ENCODE measurements around the gene IFNA17. TPM values are rescaled to one million over a fixed set of nuclear protein-coding genes. Genes with fewer than 3 reads are reported as not detected.
"Not testable (repeated sequence)": the region's sequence is repeated elsewhere in the genome, so short reads cannot be mapped to it uniquely, and the experiment has no call there.

Gene IFNA17
- total and polyA plus RNA-seq, 2 donors (not counting 1 experiment from before 2014, with no cell fraction given) = not detected

- no peak overlapping the region for H3K4me2 ChIP-seq (ENCODE audit: extremely low read depth, insufficient read depth, low read length)
Observed at GRCh38 chr9:21251190-21251589, 23.2 kb upstream of the IFNA17 start.

GRCh38 chr9:21244836-21245235 lies 16.8 kb upstream of the IFNA17 start:
- Histone ChIP-seq H3K36me3 (ENCODE audit: control insufficient read depth, insufficient read depth, low read length) (no peaks in the 10 kb centered on the region), H3K9ac (ENCODE audit: insufficient read depth, low read length) (no peak overlapping the region), H4K20me1 (ENCODE audit: control insufficient read depth, extremely low read depth, insufficient read depth, low read length) (no peaks in the 10 kb centered on the region), H3K27me3 (ENCODE audit: control insufficient read depth, insufficient read depth, low read length) (peaks cover under 1% of the 10 kb centered on the region), H2AFZ (ENCODE audit: low read length) (no peak overlapping the region), H3K4me1 (ENCODE audit: control insufficient read depth, extremely low read depth, insufficient read depth, low read length) (no peaks in the 10 kb centered on the region), H3K79me2 (ENCODE audit: control insufficient read depth, insufficient read depth, low read length) (no peaks in the 10 kb centered on the region), H3K27ac (ENCODE audit: insufficient read depth, low read length) (no peak overlapping the region), H3K9me3 (ENCODE audit: control insufficient read depth, insufficient read depth, low read depth, low read length) (no peaks in the 10 kb centered on the region), H3K4me3 (replicated peaks in 1 of 4; ENCODE audit: control extremely low read depth in 1 of 4, insufficient read depth in 1 of 4, low read depth in 3 of 4, low read length in 4 of 4) (no peak overlapping the region), H3K4me2 (ENCODE audit: extremely low read depth, insufficient read depth, low read length) (no peak overlapping the region)
- no peak for TF ChIP-seq EZH2 (IDR thresholded peaks at IDR 0.05; ENCODE audit: low read length, missing control alignments)
- no peak for TF ChIP-seq CTCF (conservative IDR thresholded peaks at IDR 0.05 in 1 of 2, IDR thresholded peaks at IDR 0.05 in 1 of 2; ENCODE audit: low read depth in 1 of 2, low read length in 2 of 2)
- DNase-seq (ENCODE audit: low read depth in 2 of 2) = no peak

More at GRCh38 chr9:21251190-21251589, 23.2 kb upstream of the IFNA17 start:
- H3K79me2 ChIP-seq (ENCODE audit: control insufficient read depth, insufficient read depth, low read length) = no peaks in the 10 kb centered on the region
- H3K9me3 ChIP-seq (ENCODE audit: control insufficient read depth, insufficient read depth, low read depth, low read length) = no peaks in the 10 kb centered on the region
- no peak overlapping the region for H3K4me3 ChIP-seq (replicated peaks in 1 of 4; ENCODE audit: control extremely low read depth in 1 of 4, insufficient read depth in 1 of 4, low read depth in 3 of 4, low read length in 4 of 4)
- H2AFZ ChIP-seq (ENCODE audit: low read length) = no peak overlapping the region
- TF ChIP-seq EZH2 (IDR thresholded peaks at IDR 0.05; ENCODE audit: low read length, missing control alignments) = no peak
- no peak for TF ChIP-seq CTCF (conservative IDR thresholded peaks at IDR 0.05 in 1 of 2, IDR thresholded peaks at IDR 0.05 in 1 of 2; ENCODE audit: low read depth in 1 of 2, low read length in 2 of 2)
- H3K4me1 ChIP-seq (ENCODE audit: control insufficient read depth, extremely low read depth, insufficient read depth, low read length) = no peaks in the 10 kb centered on the region
- no peak for DNase-seq (ENCODE audit: low read depth in 2 of 2)
- H4K20me1 ChIP-seq (ENCODE audit: control insufficient read depth, extremely low read depth, insufficient read depth, low read length) = no peaks in the 10 kb centered on the region
- H3K27ac ChIP-seq (ENCODE audit: insufficient read depth, low read length) = no peak overlapping the region
- peaks cover 16% of the 10 kb centered on the region for H3K27me3 ChIP-seq (ENCODE audit: control insufficient read depth, insufficient read depth, low read length)
- H3K36me3 ChIP-seq (ENCODE audit: control insufficient read depth, insufficient read depth, low read length) = no peaks in the 10 kb centered on the region
- H3K9ac ChIP-seq (ENCODE audit: insufficient read depth, low read length) = no peak overlapping the region

GRCh38 chr9:21239911-21240310 lies 11.9 kb upstream of the IFNA17 start, which contains the start of gene IFNA14:
IFNA14 (minus strand) TSS chr9:21240005; CDS start chr9:21239935, 70 bp downstream.
- Histone ChIP-seq H3K27ac (ENCODE audit: insufficient read depth, low read length) (no peak within 1 kb of the TSS), H3K79me2 (ENCODE audit: control insufficient read depth, insufficient read depth, low read length) (no peaks in the 10 kb centered on the region), H2AFZ (ENCODE audit: low read length) (no peak within 1 kb of the TSS), H3K27me3 (ENCODE audit: control insufficient read depth, insufficient read depth, low read length) (no peaks in the 10 kb centered on the region), H4K20me1 (ENCODE audit: control insufficient read depth, extremely low read depth, insufficient read depth, low read length) (no peaks in the 10 kb centered on the region), H3K36me3 (ENCODE audit: control insufficient read depth, insufficient read depth, low read length) (no peaks in the 10 kb centered on the region), H3K4me1 (ENCODE audit: control insufficient read depth, extremely low read depth, insufficient read depth, low read length) (no peaks in the 10 kb centered on the region), H3K4me3 (replicated peaks in 1 of 4; ENCODE audit: control extremely low read depth in 1 of 4, insufficient read depth in 1 of 4, low read depth in 3 of 4, low read length in 4 of 4) (no peak within 1 kb of the TSS), H3K9me3 (ENCODE audit: control insufficient read depth, insufficient read depth, low read depth, low read length) (no peaks in the 10 kb centered on the region), H3K9ac (ENCODE audit: insufficient read depth, low read length) (no peak within 1 kb of the TSS), H3K4me2 (ENCODE audit: extremely low read depth, insufficient read depth, low read length) (no peak within 1 kb of the TSS)
- no peak for DNase-seq (ENCODE audit: low read depth in 2 of 2)
- TF ChIP-seq CTCF (conservative IDR thresholded peaks at IDR 0.05 in 1 of 2, IDR thresholded peaks at IDR 0.05 in 1 of 2; ENCODE audit: low read depth in 1 of 2, low read length in 2 of 2) = no peak
- no peak for TF ChIP-seq EZH2 (IDR thresholded peaks at IDR 0.05; ENCODE audit: low read length, missing control alignments)

- H4K20me1 ChIP-seq (ENCODE audit: control insufficient read depth, extremely low read depth, insufficient read depth, low read length); H3K9me3 ChIP-seq (ENCODE audit: control insufficient read depth, insufficient read depth, low read depth, low read length); H3K36me3 ChIP-seq (ENCODE audit: control insufficient read depth, insufficient read depth, low read length); H3K79me2 ChIP-seq (ENCODE audit: control insufficient read depth, insufficient read depth, low read length); DNase-seq (ENCODE audit: low read depth in 2 of 2); H3K9ac ChIP-seq (ENCODE audit: insufficient read depth, low read length); H3K4me1 ChIP-seq (ENCODE audit: control insufficient read depth, extremely low read depth, insufficient read depth, low read length); H3K27me3 ChIP-seq (ENCODE audit: control insufficient read depth, insufficient read depth, low read length); H3K4me3 ChIP-seq (replicated peaks in 1 of 4; ENCODE audit: control extremely low read depth in 1 of 4, insufficient read depth in 1 of 4, low read depth in 3 of 4, low read length in 4 of 4); H2AFZ ChIP-seq (ENCODE audit: low read length); H3K27ac ChIP-seq (ENCODE audit: insufficient read depth, low read length); H3K4me2 ChIP-seq (ENCODE audit: extremely low read depth, insufficient read depth, low read length): not testable (repeated sequence)
Observed at GRCh38 chr9:21236360-21236714, 8.3 kb upstream of the IFNA17 start.

All from fibroblast of lung (primary cell).